Inferior parietal cortex (tissue), 1 donor: ENCODE data around the gene IFRD1.
"Not testable (repeated sequence)": the region's sequence is repeated elsewhere in the genome, so short reads cannot be mapped to it uniquely, and the experiment has no call there.

Experiments
- DNase-seq: peaks from one replicate; pipeline ENCODE4 v3.0.0-alpha.2; 2016; ENCODE audit errors: extremely low spot score

The IFRD1 gene

DNA sequence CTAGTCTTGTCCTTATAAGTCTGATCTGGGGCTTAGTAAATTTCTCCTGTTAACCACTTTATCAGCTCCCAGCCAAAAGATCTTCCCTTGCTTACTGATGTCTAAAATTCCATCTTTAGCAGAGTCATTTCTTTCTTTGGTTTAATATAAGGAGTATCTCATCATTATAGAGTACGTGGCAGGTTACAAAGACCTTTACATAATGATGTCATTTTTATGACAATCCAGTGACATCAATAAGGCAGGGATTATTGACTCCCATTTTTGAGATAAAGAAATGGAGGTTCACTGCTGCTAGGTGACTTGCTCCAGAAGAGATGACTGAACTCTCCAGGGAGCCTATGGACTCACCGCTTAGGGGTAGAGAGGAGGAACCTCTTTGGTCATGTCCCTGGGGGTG is 8.1 kb upstream of the IFRD1 start:
- no peak for DNase-seq

GRCh38 chr7:112444505-112444904 is 5.8 kb upstream of the IFRD1 start:
- no peak for DNase-seq

- no peak for DNase-seq
These were observed 3.8 kb upstream of the IFRD1 start for GRCh38 chr7:112446431-112446830.

- DNase-seq = no peak
These were observed 2.9 kb upstream of the IFRD1 start for GRCh38 chr7:112447406-112447805.

- DNase-seq = no peak
These were observed 1.9 kb upstream of the IFRD1 start for GRCh38 chr7:112448381-112448780.

DNA sequence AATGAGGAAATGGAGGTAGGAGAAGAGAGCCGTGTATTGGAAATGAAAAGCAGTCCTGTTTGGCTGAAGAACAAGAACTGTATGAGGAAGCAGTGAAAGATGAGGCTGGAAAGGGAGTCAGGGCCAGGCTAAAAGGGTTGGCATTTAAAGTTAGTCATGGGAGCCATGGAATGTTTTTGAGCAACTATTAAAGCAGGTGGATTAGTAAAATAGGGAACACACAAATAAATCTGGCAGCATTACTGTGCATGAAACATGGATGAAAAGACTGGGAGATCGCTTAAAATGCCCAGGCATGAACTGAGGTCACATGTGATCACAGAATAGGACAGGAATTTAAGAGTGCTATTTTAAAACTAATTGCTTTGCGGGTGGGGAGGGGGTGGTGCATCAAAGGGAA is 1.4 kb upstream of the IFRD1 start:
- DNase-seq = no peak

DNA sequence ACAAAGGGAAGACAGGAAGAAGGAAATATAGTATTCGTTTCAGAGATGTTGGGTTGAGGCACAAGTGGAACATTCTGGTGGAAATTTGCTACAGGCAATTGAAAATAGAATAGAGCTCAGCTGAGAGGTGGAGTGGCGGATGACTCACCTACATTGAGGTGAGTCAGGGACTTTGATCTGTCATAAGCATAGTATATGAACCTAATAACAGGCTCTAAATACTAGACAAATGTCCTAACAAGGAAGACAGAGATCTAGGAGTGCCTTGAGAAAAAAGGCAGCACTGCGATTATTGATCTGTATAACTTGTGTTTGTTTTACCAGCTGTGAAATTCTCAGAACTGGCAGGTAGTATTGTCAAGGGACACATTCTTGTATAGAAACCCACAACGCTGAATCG is 907 bp upstream of the IFRD1 start:
- no peak for DNase-seq

GRCh38 chr7:112450807-112451761 is 824 bp downstream of the IFRD1 start:
- peak; percentile 98 for DNase-seq

DNA sequence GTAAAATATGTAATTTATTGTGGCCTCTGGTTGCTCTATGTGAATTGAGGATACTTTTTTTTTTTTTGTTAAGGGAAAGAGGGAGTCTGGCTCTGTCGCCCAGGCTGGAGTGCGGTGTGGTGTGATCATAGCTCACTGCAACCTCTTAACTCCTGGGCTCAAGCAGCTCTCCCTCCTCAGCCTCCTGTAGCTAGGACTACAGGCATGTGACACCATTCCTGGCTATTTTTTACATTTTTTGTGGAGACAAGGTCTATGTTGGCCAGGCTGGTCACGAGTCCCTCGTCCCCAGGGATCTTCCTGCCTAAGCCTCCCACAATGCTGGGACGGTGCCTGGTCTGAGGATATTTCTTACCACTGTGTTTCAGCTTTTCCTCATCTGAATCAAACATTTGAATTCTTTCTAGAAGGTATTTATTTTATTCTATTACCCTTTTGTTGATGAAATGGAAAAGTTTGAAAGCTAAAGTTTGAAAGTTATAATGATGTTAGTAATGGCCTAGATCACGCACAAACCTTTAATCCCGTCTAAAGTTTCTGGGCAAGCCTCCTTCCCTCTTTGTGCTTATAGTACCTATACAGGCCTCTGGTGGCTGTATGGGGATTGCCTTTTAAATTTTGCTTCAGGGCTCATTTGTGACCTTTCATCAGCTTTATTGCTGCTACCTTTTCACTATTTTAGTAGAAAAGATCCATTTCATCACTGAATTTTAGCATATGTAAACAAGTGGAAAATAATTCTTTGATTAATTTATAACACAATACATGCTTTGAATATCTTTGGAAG is 2.0 kb downstream of the IFRD1 start:
- no peak for DNase-seq

GRCh38 chr7:112453505-112454171 is 3.4 kb downstream of the IFRD1 start:
- no peak for DNase-seq

DNA sequence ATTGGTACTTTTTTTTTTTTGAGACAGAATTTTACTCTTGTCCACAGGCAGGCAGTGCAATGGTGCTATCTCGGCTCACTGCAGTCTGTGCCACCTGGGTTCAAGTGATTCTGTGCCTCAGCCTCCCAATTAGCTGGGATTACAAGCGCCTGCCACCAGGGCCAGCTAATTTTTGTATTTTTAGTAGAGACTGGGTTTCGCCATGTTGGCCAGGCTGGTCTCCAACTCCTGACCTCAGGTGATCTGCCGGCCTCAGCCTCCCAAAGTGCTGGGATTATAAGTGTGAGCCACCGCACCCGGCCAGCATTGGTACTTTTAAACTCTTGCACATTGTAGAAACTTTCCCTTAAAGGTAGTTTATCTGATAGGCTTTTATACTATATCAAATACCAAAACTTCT is 3.9 kb downstream of the IFRD1 start:
- not testable (repeated sequence) for DNase-seq

DNA sequence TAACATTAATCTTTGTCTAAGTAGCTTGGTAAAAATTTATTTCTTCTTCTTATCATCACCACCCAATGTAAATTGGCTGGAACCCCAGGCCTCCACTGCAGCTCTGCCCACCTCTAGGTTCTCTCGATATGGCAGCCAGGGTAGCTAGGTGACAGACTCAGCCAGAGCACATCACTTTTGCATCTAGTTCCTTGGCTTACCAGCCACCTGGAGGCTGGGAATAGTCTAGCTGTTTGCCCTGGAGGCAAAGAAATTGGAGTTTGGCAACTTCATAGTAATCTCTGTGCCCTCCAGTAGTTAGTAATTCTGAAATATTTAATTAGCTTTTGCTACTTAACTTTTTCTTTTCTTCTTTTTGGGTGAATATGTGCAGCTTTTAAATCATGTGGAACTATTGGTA is 9.4 kb downstream of the IFRD1 start:
- DNase-seq = no peak

GRCh38 chr7:112462236-112462635 is 12.0 kb downstream of the IFRD1 start:
- DNase-seq = no peak

DNA sequence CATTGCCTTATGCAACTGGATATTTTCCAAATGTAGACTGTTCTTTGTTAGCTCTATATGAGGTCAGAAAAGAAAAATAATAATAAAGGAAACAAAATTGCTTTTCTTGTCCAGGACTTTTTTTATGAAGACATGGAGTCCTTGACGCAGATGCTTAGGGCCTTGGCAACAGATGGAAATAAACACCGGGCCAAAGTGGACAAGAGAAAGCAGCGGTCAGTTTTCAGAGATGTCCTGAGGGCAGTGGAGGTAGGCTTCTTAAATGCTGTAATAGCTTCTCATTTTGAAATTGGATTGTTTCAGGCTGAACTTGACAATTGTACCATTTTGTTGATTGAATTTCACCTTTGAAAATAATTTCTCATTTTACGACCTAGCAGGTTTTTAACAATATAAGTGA is 17.6 kb downstream of the IFRD1 start:
- DNase-seq = no peak

- no peak for DNase-seq
These were observed 19.9 kb downstream of the IFRD1 start for GRCh38 chr7:112470194-112470593.

DNA sequence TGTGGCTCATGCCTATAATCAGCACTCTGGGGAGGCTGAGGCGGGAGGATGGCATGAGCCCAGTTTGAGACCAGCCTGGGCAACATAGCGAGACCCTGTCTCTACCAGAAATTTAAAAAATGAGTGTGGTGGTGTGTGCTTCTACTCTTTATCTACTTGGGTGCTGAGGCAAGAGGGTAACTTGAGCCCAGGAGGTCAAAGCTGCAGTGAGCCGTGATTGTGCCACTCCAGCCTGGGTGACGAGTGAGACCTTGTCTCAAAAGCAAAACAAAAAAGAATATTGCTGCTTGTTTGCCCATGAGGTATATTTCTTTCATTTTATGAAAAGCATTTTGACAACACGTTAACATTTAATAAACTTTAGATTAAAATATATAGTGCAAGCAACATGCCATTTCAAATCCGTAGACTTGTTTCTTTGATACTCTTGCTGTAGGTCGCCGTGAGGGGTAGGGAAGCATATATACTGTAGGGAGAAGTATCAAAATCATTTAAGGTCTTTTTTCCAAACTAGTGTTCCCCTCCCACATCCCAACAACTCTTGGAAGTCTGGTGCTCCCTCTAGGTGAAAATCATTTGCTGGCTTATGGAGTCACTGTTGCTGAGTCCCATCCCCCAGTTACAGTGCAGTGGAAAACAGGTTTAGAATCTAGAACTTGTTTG is 26.3 kb downstream of the IFRD1 start:
- DNase-seq = no peak

- DNase-seq = no peak
These were observed 31.0 kb downstream of the IFRD1 start for GRCh38 chr7:112481121-112481736.

- no peak for DNase-seq
These were observed 31.8 kb downstream of the IFRD1 start for GRCh38 chr7:112481833-112482670.

GRCh38 chr7:112484671-112485167 is 34.5 kb downstream of the IFRD1 start:
- DNase-seq = no peak

DNA sequence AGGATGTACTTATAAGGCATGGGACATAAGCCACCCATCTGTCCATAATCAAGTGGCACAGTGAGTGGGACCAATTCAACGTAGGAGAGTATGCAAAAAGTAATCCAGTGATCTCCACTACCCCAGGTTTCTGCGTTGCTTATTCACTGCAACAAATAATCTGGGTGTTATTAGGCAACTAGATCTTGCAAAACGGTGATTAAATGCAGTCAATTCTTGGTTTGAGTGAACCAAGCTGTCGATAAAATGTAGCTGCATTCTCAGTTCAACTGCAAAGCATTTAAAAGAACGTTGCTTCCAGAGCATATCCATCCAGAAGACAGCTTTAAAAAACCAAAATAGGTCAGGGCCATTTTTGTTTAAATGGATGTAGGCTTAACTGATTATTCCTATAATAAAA is 35.5 kb downstream of the IFRD1 start:
- no peak for DNase-seq
